GM21737 (cell line): ENCODE data around the gene UVRAG.

Source experiments
- ATAC-seq: cut with Tn5 transposase; IDR thresholded peaks from one replicate; pipeline ENCODE4 v1.9.1; 2021; ENCODE audit warnings: mild to moderate bottlenecking, moderate library complexity; ENCODE audit not compliant: unreplicated experiment

The UVRAG gene

GRCh38 chr11:75783416-75784084, 31.5 kb upstream of the UVRAG start:
- no peak for ATAC-seq

GRCh38 chr11:75784085-75784478, 30.9 kb upstream of the UVRAG start:
- ATAC-seq: no peak

GRCh38 chr11:75784506-75784905, 30.5 kb upstream of the UVRAG start:
- no peak for ATAC-seq

- no peak for ATAC-seq
These were observed 29.8 kb upstream of the UVRAG start for GRCh38 chr11:75785187-75785586.

- no peak for ATAC-seq
These were observed 28.8 kb upstream of the UVRAG start for GRCh38 chr11:75786101-75786736.

- no peak for ATAC-seq
These were observed 25.5 kb upstream of the UVRAG start for GRCh38 chr11:75789521-75789920.

- ATAC-seq: no peak
These were observed 24.0 kb upstream of the UVRAG start for GRCh38 chr11:75790986-75791385.

GRCh38 chr11:75792127-75792731, 22.8 kb upstream of the UVRAG start:
- no peak for ATAC-seq

- no peak for ATAC-seq
These were observed 21.8 kb upstream of the UVRAG start for GRCh38 chr11:75792997-75793800.

GRCh38 chr11:75793966-75794365, 21.0 kb upstream of the UVRAG start:
- no peak for ATAC-seq

- ATAC-seq: no peak
These were observed 19.5 kb upstream of the UVRAG start for GRCh38 chr11:75795276-75796090.

GRCh38 chr11:75796091-75796435, 18.9 kb upstream of the UVRAG start:
- no peak for ATAC-seq

GRCh38 chr11:75797116-75797515, 17.9 kb upstream of the UVRAG start:
- no peak for ATAC-seq

- no peak for ATAC-seq
These were observed 17.2 kb upstream of the UVRAG start for GRCh38 chr11:75797792-75798191.

- no peak for ATAC-seq
These were observed 14.8 kb upstream of the UVRAG start for GRCh38 chr11:75800136-75800675.

GRCh38 chr11:75800728-75801361, 14.2 kb upstream of the UVRAG start:
- no peak for ATAC-seq

- no peak for ATAC-seq
These were observed 13.5 kb upstream of the UVRAG start for GRCh38 chr11:75801362-75802020.

GRCh38 chr11:75802021-75802912, 12.7 kb upstream of the UVRAG start:
- no peak for ATAC-seq
